GM23248 (cell line): ENCODE data around the gene ZBTB48.

Experiments used
- EZH2 ChIP-seq: fragments of 200-600 bp; sonication (generic); IDR thresholded peaks from 2 replicates; pipeline ENCODE4 v1.6.1; 2018; ENCODE audit warnings: antibody characterized with exemption, mild to moderate bottlenecking; ENCODE audit not compliant: insufficient read depth, poor library complexity, severe bottlenecking
- EZH2phosphoT487 ChIP-seq: fragments of 200-600 bp; sonication (generic); IDR thresholded peaks from 2 replicates; pipeline ENCODE4 v1.6.1; 2018; ENCODE audit warnings: antibody characterized with exemption, moderate library complexity, mild to moderate bottlenecking, low read depth; ENCODE audit not compliant: insufficient read depth

- no peak for TF ChIP-seq EZH2
- TF ChIP-seq EZH2phosphoT487 = no peak
Observed at GRCh38 chr1:6603915-6604558, 24.2 kb downstream of the ZBTB48 start.
